ENCODE measurements around the gene ATXN2. TPM values are rescaled to one million over a fixed set of nuclear protein-coding genes. Genes with fewer than 3 reads are reported as not detected.

The ATXN2 gene
- total and polyA plus RNA-seq, 9 of the 15 experiments (the other 6 are each of a cell fraction or from before 2014, with no cell fraction given) = 16.8 to 67.8 (median 29.3) TPM

DNA sequence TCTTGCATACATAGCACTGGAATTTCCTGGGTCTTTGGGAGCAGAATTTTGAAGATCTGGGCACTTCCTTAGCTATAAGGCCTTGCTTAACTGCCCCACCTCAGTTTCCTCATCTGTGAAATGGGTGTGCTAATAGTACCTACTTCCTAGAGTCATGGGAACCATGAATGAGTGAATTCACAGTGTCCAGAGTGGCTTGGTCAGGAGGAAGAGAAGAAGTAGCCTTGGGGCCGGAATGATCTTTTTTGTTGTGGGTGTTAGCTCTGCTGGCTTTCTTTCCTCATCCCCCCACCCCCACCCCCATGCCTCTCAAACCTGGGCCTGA lies 191.0 kb downstream of the ATXN2 start (continued):
- TF ChIP-seq NR2C2 (CRISPR knock-in tag; IDR thresholded peaks at IDR 0.05) = no peak
- TF ChIP-seq NR2C2 (tag; IDR thresholded peaks at IDR 0.05) = no peak
- TF ChIP-seq FOS (IDR thresholded peaks at IDR 0.05; ENCODE audit: extremely low read depth, insufficient read length) = no peak
- TF ChIP-seq KLF13 (tag; IDR thresholded peaks at IDR 0.05; ENCODE audit: borderline replicate concordance, low read depth) = no peak
- TF ChIP-seq ZNF551 (CRISPR knock-in tag; IDR thresholded peaks at IDR 0.05) = no peak
- no peak for TF ChIP-seq YBX1 (IDR thresholded peaks at IDR 0.05)
- TF ChIP-seq KDM1A (IDR thresholded peaks at IDR 0.05) = peak; percentile 85 to 95
- TF ChIP-seq KAT7 (CRISPR knock-in tag; IDR thresholded peaks at IDR 0.05; ENCODE audit: borderline replicate concordance) = peak; percentile 50; the same call in 1 of the 2 replicates
- no peak for TF ChIP-seq ZNF699 (CRISPR knock-in tag; IDR thresholded peaks at IDR 0.05; ENCODE audit: insufficient replicate concordance)
- TF ChIP-seq ZNF644 (tag; IDR thresholded peaks at IDR 0.05; ENCODE audit: low read depth) = no peak
- no peak for TF ChIP-seq PKNOX1 (IDR thresholded peaks at IDR 0.05)
- no peak for TF ChIP-seq CBFA2T3 (IDR thresholded peaks at IDR 0.05)
- no peak for TF ChIP-seq HOXB6 (CRISPR knock-in tag; IDR thresholded peaks at IDR 0.05; ENCODE audit: borderline replicate concordance)
- peak in 1 of 2 experiments; percentile 31; a peak in 1 of 4 replicates for TF ChIP-seq FOXA3 (CRISPR knock-in tag; conservative IDR thresholded peaks at IDR 0.05 in 1 of 2, IDR thresholded peaks at IDR 0.05 in 1 of 2)
- TF ChIP-seq HDAC1 (IDR thresholded peaks at IDR 0.05) = peak in 1 of 2 experiments; percentile 55; a peak in 1 of 4 replicates
- TF ChIP-seq FOXP1 (CRISPR knock-in tag; IDR thresholded peaks at IDR 0.05) = 0 out of 2 replicates have a peak, but pooled peaks have one; percentile 20
- TF ChIP-seq CBX1 (IDR thresholded peaks at IDR 0.05; ENCODE audit: low read depth) = peak; percentile 72; the same call in 1 of the 2 replicates
- peak; percentile 36 for TF ChIP-seq PHF20 (IDR thresholded peaks at IDR 0.05; ENCODE audit: partially characterized antibody)
- no peak for TF ChIP-seq ZSCAN29 (IDR thresholded peaks at IDR 0.05)
- peak in 1 of 2 experiments; percentile 55; a peak in 1 of 3 replicates for TF ChIP-seq CBX3 (IDR thresholded peaks at IDR 0.05; ENCODE audit: borderline replicate concordance in 1 of 2, low read length in 2 of 2)
- no peak for TF ChIP-seq ZZZ3 (IDR thresholded peaks at IDR 0.05)
- no peak for TF ChIP-seq SOX6 (IDR thresholded peaks at IDR 0.05)
- TF ChIP-seq SETDB1 (IDR thresholded peaks at IDR 0.05; ENCODE audit: low read length) = no peak
- no peak for TF ChIP-seq NFXL1 (CRISPR knock-in tag; IDR thresholded peaks at IDR 0.05)
- 0 out of 2 replicates have a peak, but pooled peaks have one; percentile 23 for TF ChIP-seq PTBP1 (IDR thresholded peaks at IDR 0.05; ENCODE audit: low read depth, low read length)
- TF ChIP-seq RB1 (IDR thresholded peaks at IDR 0.05; ENCODE audit: low read depth) = no peak
- TF ChIP-seq STAT5B (CRISPR knock-in tag; IDR thresholded peaks at IDR 0.05) = no peak
- TF ChIP-seq WHSC1 (IDR thresholded peaks at IDR 0.05; ENCODE audit: low read length) = no peak
- peak; percentile 99 for TF ChIP-seq RBM25 (IDR thresholded peaks at IDR 0.05; ENCODE audit: low read depth, low read length, severe bottlenecking)
- TF ChIP-seq, protein P1, sequence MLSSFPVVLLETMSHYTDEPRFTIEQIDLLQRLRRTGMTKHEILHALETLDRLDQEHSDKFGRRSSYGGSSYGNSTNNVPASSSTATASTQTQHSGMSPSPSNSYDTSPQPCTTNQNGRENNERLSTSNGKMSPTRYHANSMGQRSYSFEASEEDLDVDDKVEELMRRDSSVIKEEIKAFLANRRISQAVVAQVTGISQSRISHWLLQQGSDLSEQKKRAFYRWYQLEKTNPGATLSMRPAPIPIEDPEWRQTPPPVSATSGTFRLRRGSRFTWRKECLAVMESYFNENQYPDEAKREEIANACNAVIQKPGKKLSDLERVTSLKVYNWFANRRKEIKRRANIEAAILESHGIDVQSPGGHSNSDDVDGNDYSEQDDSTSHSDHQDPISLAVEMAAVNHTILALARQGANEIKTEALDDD (IDR thresholded peaks at IDR 0.05) = no peak

All from K562 (cell line).